Calu3 (cell line): ENCODE measurements around the gene ZFYVE9. TPM values are rescaled to one million over a fixed set of nuclear protein-coding genes. Genes with fewer than 3 reads are reported as not detected.

Experiments used
- BruUV-seq: library from RNA; stranded (reverse); fragments of 400-500 nt; replicated peaks from 2 replicates; lab custom pipeline; 2021; lab: Mats Ljungman, UMichigan
- CTCF ChIA-PET: fragments of 300-600 bp; sonication (Branson Sonifier 250); formaldehyde crosslinking; loops from one replicate; lab custom pipeline; 2022; ENCODE audit warnings: antibody characterized with exemption; lab: Charles Lee
- DNase-seq: peaks from one replicate; pipeline ENCODE4 v3.0.0; 2022
- H3K27ac Mint-ChIP-seq: one replicate; pipeline ENCODE4 v1.8.0; 2022; ENCODE audit warnings: mixed read lengths; ENCODE audit not compliant: unreplicated experiment
- H3K27me3 Mint-ChIP-seq: one replicate; pipeline ENCODE4 v1.8.0; 2022; ENCODE audit warnings: mixed read lengths; ENCODE audit not compliant: unreplicated experiment
- H3K36me3 Mint-ChIP-seq: one replicate; pipeline ENCODE4 v1.8.0; 2022; ENCODE audit warnings: mild to moderate bottlenecking, moderate library complexity, mixed read lengths; ENCODE audit not compliant: insufficient read depth, unreplicated experiment
- H3K4me1 Mint-ChIP-seq: one replicate; pipeline ENCODE4 v1.8.0; 2022; ENCODE audit warnings: mild to moderate bottlenecking, low read depth, mixed read lengths; ENCODE audit not compliant: unreplicated experiment
- H3K4me3 Mint-ChIP-seq: one replicate; pipeline ENCODE4 v1.8.0; 2022; ENCODE audit warnings: mild to moderate bottlenecking, low read depth, moderate library complexity, mixed read lengths; ENCODE audit not compliant: unreplicated experiment
- H3K9me3 Mint-ChIP-seq: one replicate; pipeline ENCODE4 v1.8.0; 2022; ENCODE audit warnings: low read depth, mixed read lengths; ENCODE audit not compliant: unreplicated experiment
- intact Hi-C: fragments of 100-400 bp; cut with micrococcal nuclease; formaldehyde crosslinking; loops from one replicate; pipeline ENCODE4 v1.10.0; 2022; ENCODE audit not compliant: unreplicated experiment
- total RNA-seq: library from RNA; stranded (reverse); gene quantifications from 2 replicates; pipeline ENCODE4 v1.2.3, GENCODE V29; 2022
- TF ChIP-seq, protein P1 (sequence below): fragments of 200-600 bp; IDR thresholded peaks from one replicate; pipeline ENCODE4 v1.8.0; 2022; ENCODE audit warnings: antibody characterized with exemption; ENCODE audit not compliant: unreplicated experiment

The ZFYVE9 gene
- total RNA-seq, 1 experiment from 2014 or later = 13.6 TPM

DNA sequence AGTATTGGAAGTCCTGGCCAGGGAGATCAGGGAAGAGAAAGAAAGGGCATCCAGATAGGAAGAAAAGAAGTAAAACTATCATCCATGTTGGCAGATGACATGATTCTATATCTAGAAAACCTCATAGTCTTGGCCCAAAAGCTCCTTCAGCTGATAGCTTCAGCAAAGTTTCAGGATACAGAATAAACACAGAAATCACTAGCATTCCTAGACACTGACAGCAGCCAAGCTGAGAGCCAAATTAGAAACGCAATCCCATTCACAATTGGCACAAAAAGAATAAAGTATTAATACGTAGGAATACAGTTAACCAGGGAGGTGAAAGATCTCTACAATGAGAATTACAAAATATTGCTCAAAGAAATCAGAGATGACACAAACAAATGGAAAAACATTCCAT lies 44.6 kb downstream of the ZFYVE9 start:
- no peak for DNase-seq
- Mint-ChIP-seq H3K27me3 (no peaks in the 10 kb centered on the region), H3K36me3 (no peaks in the 10 kb centered on the region), H3K9me3 (no peaks in the 10 kb centered on the region), H3K27ac (no peak overlapping the region), H3K4me3 (no peak overlapping the region), H3K4me1 (no peaks in the 10 kb centered on the region)
- TF ChIP-seq, protein P1, sequence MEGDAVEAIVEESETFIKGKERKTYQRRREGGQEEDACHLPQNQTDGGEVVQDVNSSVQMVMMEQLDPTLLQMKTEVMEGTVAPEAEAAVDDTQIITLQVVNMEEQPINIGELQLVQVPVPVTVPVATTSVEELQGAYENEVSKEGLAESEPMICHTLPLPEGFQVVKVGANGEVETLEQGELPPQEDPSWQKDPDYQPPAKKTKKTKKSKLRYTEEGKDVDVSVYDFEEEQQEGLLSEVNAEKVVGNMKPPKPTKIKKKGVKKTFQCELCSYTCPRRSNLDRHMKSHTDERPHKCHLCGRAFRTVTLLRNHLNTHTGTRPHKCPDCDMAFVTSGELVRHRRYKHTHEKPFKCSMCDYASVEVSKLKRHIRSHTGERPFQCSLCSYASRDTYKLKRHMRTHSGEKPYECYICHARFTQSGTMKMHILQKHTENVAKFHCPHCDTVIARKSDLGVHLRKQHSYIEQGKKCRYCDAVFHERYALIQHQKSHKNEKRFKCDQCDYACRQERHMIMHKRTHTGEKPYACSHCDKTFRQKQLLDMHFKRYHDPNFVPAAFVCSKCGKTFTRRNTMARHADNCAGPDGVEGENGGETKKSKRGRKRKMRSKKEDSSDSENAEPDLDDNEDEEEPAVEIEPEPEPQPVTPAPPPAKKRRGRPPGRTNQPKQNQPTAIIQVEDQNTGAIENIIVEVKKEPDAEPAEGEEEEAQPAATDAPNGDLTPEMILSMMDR = no peak
- BruUV-seq = no TSS peak
- CTCF ChIA-PET = no interaction called here
- intact Hi-C loops = no loop called here

DNA sequence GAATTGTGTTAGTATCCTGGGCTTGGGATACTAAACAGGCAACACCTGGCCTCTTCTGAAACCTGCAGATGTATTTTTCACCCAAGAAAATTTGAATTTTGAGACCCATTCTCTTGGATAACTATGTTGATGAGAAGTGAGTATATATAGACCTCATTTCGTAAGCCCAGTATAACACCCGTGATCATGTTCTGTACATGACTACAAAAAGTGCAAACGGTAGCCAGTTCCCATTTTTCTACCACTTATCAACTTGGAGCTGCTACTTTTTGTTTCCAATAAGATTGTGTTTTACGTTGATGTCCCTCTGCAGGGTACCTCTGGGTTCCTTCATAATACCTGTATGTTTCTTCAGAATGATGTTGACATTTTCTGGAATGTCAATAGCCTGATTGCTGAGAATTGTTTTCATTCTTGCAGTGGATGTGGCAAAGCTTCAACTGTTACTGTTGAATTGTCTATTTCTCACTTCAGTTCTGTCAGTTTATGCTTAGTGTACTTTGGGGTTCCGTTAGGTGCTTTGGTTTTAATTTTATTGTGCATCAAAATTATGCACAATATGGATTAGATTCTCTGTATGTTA lies 48.1 kb downstream of the ZFYVE9 start:
- no peaks in the 10 kb centered on the region for H3K4me1 Mint-ChIP-seq
- CTCF ChIA-PET = no interaction called here
- H3K9me3 Mint-ChIP-seq = no peaks in the 10 kb centered on the region
- DNase-seq = no peak
- TF ChIP-seq, protein P1 = no peak
- no TSS peak for BruUV-seq
- H3K4me3 Mint-ChIP-seq = no peak overlapping the region
- no peaks in the 10 kb centered on the region for H3K27me3 Mint-ChIP-seq
- no peak overlapping the region for H3K27ac Mint-ChIP-seq
- intact Hi-C loops = no loop called here
- H3K36me3 Mint-ChIP-seq = no peaks in the 10 kb centered on the region

DNA sequence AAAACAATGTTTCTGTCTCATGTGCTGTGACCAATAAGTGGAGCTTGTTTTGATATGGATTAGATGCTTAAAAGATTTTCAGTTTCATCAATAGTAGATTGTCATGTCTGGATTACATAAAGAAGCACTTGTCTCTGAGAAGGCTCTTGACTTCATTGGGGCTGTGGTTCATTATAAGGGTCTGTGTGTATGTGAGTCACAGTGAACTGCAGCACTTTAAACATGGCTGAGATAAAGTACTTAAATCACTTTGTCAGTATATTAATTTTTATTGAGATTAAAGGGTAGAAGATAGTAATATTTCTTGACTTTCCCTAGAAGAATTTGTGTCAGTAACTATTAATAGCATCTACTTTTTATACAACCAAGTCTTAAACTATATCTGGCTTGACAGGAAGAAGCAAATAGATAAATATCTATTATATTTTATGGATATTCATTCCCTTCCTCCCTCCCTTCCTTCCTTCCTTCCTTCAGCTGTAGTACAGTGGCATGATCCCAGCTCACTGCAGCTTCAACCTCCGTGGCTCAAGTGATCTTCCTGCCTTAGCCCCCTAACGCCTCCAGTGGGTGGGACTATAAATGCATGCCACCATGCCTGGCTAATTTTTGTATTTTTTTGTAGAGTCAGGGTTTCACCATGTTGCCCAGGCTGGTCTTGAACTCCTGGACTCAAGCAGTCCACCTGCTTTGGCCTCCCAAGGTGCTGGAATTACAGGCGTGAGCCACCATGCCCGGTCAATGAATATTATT lies 48.8 kb downstream of the ZFYVE9 start:
- BruUV-seq = no TSS peak
- no peak for DNase-seq
- intact Hi-C loops = no loop called here
- no peaks in the 10 kb centered on the region for H3K4me1 Mint-ChIP-seq
- H3K27me3 Mint-ChIP-seq = no peaks in the 10 kb centered on the region
- H3K4me3 Mint-ChIP-seq = no peak overlapping the region
- no peak overlapping the region for H3K27ac Mint-ChIP-seq
- no peaks in the 10 kb centered on the region for H3K9me3 Mint-ChIP-seq
- no peaks in the 10 kb centered on the region for H3K36me3 Mint-ChIP-seq
- CTCF ChIA-PET = no interaction called here
- TF ChIP-seq, protein P1 = no peak

DNA sequence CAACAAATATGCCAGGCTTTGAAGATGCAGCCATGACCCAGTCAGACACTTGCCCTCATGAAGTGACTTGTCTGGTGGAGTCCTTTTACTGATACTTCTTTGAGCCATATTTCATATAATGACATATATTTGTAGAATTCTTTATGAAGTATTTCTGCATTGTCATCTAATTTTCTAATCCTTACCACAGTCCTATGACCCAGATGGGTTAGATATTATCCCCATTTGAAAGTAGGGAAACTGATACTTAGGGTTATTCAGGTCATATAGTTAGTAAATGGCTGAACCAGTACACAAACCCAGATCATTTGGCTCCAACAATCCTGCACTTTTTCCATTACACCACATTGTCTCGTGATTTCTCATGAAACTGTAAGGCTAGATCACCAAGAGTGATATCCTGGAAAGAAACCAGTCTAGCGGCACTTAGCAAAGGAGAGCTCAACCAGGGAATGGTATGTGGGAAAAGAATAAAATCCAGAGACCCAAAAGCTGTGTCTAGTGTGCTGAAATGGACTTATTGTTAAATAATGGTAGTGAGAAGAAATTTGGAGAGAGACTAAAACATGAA lies 49.6 kb downstream of the ZFYVE9 start:
- intact Hi-C loops = no loop called here
- TF ChIP-seq, protein P1 = no peak
- no peak overlapping the region for H3K27ac Mint-ChIP-seq
- no peaks in the 10 kb centered on the region for H3K9me3 Mint-ChIP-seq
- CTCF ChIA-PET = no interaction called here
- no peaks in the 10 kb centered on the region for H3K4me1 Mint-ChIP-seq
- H3K36me3 Mint-ChIP-seq = no peaks in the 10 kb centered on the region
- no peak for DNase-seq
- no TSS peak for BruUV-seq
- no peak overlapping the region for H3K4me3 Mint-ChIP-seq
- H3K27me3 Mint-ChIP-seq = no peaks in the 10 kb centered on the region
